Measurements from ENCODE around the gene DENND1A.
"Not testable (repeated sequence)": the region's sequence is repeated elsewhere in the genome, so short reads cannot be mapped to it uniquely, and the experiment has no call there.

Gene DENND1A

GRCh38 chr9:123947326-123947725, 17.4 kb upstream of the DENND1A start:
- H3K4me3 ChIP-seq (ENCODE audit: low read depth, low read length), result no peak overlapping the region
- no peak for DNase-seq (ENCODE audit: low read depth)
- TF ChIP-seq CTCF (conservative IDR thresholded peaks at IDR 0.05; ENCODE audit: low read depth, low read length), result no peak

GRCh38 chr9:123946101-123946821, 16.3 kb upstream of the DENND1A start:
- DNase-seq (ENCODE audit: low read depth), result no peak
- H3K4me3 ChIP-seq (ENCODE audit: low read depth, low read length), result no peak overlapping the region
- TF ChIP-seq CTCF (conservative IDR thresholded peaks at IDR 0.05; ENCODE audit: low read depth, low read length), result no peak

GRCh38 chr9:123945532-123945931, 15.6 kb upstream of the DENND1A start:
- no peak overlapping the region for H3K4me3 ChIP-seq (ENCODE audit: low read depth, low read length)
- DNase-seq (ENCODE audit: low read depth), result peak; percentile 28
- TF ChIP-seq CTCF (conservative IDR thresholded peaks at IDR 0.05; ENCODE audit: low read depth, low read length), result no peak

GRCh38 chr9:123944464-123944863, 14.5 kb upstream of the DENND1A start:
- DNase-seq (ENCODE audit: low read depth); H3K4me3 ChIP-seq (ENCODE audit: low read depth, low read length): not testable (repeated sequence)

- H3K4me3 ChIP-seq (ENCODE audit: low read depth, low read length), result no peak overlapping the region
- no peak for TF ChIP-seq CTCF (conservative IDR thresholded peaks at IDR 0.05; ENCODE audit: low read depth, low read length)
- no peak for DNase-seq (ENCODE audit: low read depth)
Observed at GRCh38 chr9:123943671-123944070, 13.7 kb upstream of the DENND1A start.

GRCh38 chr9:123942542-123942941, 12.6 kb upstream of the DENND1A start:
- no peak for TF ChIP-seq CTCF (conservative IDR thresholded peaks at IDR 0.05; ENCODE audit: low read depth, low read length)
- H3K4me3 ChIP-seq (ENCODE audit: low read depth, low read length), result no peak overlapping the region
- no peak for DNase-seq (ENCODE audit: low read depth)

- TF ChIP-seq CTCF (conservative IDR thresholded peaks at IDR 0.05; ENCODE audit: low read depth, low read length), result no peak
Observed at GRCh38 chr9:123941524-123942070, 11.7 kb upstream of the DENND1A start.

More at GRCh38 chr9:123941524-123942070, 11.7 kb upstream of the DENND1A start:
- no peak for DNase-seq (ENCODE audit: low read depth)
- H3K4me3 ChIP-seq (ENCODE audit: low read depth, low read length), result no peak overlapping the region
